ENCODE data around the gene OTULIN.

The OTULIN gene

DNA sequence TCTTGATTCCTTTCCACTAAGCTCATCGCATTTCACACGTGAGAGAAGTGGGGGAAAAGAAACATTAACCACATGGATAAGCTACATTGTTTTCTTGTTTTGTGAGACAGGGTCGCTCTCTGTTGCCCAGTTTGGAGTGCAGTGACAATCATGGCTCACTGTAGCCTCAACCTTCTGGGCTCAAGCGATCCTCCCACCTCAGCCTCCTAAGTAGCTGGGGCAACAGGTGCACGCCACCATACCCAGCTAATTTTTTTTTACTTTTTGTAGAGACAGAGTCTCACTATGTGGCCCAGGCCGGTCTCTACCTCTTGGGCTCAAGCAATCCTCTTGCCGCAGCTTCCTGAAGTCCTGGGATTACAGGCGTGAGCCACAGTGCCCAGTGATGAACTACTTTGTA is 2.8 kb downstream of the OTULIN start:
- Histone ChIP-seq H3K9me2 (replicated peaks; ENCODE audit: control insufficient read depth, low read length) (no peaks in the 10 kb centered on the region), H3K4me2 (ENCODE audit: low read length) (peak overlapping the region; percentile 92), H3K79me2 (ENCODE audit: control insufficient read depth, low read length) (peaks cover 92% of the 10 kb centered on the region), H3K27me3 (ENCODE audit: control insufficient read depth, low read length) (no peaks in the 10 kb centered on the region), H4K20me1 (ENCODE audit: control insufficient read depth, insufficient read depth, low read depth, low read length) (peaks cover 47% of the 10 kb centered on the region), H3K9me3 (ENCODE audit: control insufficient read depth, insufficient read depth, low read length) (no peaks in the 10 kb centered on the region), H3K36me3 (ENCODE audit: control insufficient read depth, low read length) (peaks cover 48% of the 10 kb centered on the region), H3K4me1 (ENCODE audit: control insufficient read depth, low read length) (peaks cover 88% of the 10 kb centered on the region), H3K4me3 (ENCODE audit: low read length) (peak overlapping the region; percentile 90), H3K27ac (ENCODE audit: low read depth, low read length) (no peak overlapping the region), H3F3A (ENCODE audit: control insufficient read depth, insufficient read depth) (peaks cover 23% of the 10 kb centered on the region; the same call in 1 of the 2 replicates)
- TF ChIP-seq, protein P1, sequence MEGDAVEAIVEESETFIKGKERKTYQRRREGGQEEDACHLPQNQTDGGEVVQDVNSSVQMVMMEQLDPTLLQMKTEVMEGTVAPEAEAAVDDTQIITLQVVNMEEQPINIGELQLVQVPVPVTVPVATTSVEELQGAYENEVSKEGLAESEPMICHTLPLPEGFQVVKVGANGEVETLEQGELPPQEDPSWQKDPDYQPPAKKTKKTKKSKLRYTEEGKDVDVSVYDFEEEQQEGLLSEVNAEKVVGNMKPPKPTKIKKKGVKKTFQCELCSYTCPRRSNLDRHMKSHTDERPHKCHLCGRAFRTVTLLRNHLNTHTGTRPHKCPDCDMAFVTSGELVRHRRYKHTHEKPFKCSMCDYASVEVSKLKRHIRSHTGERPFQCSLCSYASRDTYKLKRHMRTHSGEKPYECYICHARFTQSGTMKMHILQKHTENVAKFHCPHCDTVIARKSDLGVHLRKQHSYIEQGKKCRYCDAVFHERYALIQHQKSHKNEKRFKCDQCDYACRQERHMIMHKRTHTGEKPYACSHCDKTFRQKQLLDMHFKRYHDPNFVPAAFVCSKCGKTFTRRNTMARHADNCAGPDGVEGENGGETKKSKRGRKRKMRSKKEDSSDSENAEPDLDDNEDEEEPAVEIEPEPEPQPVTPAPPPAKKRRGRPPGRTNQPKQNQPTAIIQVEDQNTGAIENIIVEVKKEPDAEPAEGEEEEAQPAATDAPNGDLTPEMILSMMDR (IDR thresholded peaks at IDR 0.05; ENCODE audit: low read depth, low read length, poor library complexity, severe bottlenecking), result no peak
- no peak for TF ChIP-seq EZH2phosphoT487 (IDR thresholded peaks at IDR 0.05; ENCODE audit: borderline replicate concordance, low read length)

- Histone ChIP-seq H3K9me3 (ENCODE audit: control insufficient read depth, insufficient read depth, low read length) (no peaks in the 10 kb centered on the region), H3K4me1 (ENCODE audit: control insufficient read depth, low read length) (peaks cover 89% of the 10 kb centered on the region), H3K9me2 (replicated peaks; ENCODE audit: control insufficient read depth, low read length) (no peaks in the 10 kb centered on the region), H3K4me2 (ENCODE audit: low read length) (peak overlapping the region; percentile 92), H4K20me1 (ENCODE audit: control insufficient read depth, insufficient read depth, low read depth, low read length) (peaks cover 52% of the 10 kb centered on the region), H3K36me3 (ENCODE audit: control insufficient read depth, low read length) (peaks cover 44% of the 10 kb centered on the region), H3K4me3 (ENCODE audit: low read length) (peak overlapping the region; percentile 90), H3K79me2 (ENCODE audit: control insufficient read depth, low read length) (peaks cover 95% of the 10 kb centered on the region), H3F3A (ENCODE audit: control insufficient read depth, insufficient read depth) (peaks cover 23% of the 10 kb centered on the region; the same call in 1 of the 2 replicates), H3K27me3 (ENCODE audit: control insufficient read depth, low read length) (no peaks in the 10 kb centered on the region), H3K27ac (ENCODE audit: low read depth, low read length) (no peak overlapping the region)
- TF ChIP-seq, protein P1 (IDR thresholded peaks at IDR 0.05; ENCODE audit: low read depth, low read length, poor library complexity, severe bottlenecking), result no peak
- no peak for TF ChIP-seq EZH2phosphoT487 (IDR thresholded peaks at IDR 0.05; ENCODE audit: borderline replicate concordance, low read length)
Observed at GRCh38 chr5:14667770-14668169, 3.3 kb downstream of the OTULIN start.

DNA sequence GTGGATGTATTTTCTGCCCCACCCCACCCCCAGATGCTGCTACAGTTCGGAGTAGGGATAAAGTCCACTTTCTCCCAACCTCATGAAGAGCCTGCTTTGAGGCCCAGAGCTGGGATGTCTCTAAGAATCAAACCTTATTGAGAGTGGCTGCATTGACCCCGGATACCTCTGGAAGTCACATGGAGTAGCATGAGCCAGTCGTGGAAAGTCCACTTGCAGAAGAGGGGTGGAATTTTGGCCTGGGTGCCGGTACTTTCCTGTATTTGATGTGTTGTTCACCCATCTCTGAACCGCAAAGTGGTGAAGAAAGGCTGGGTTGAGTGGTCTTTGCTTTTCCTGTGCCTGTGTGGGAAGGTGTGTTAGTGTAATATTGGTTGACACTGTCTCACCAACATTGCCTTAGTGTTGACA is 3.7 kb downstream of the OTULIN start:
- H4K20me1 ChIP-seq (ENCODE audit: control insufficient read depth, insufficient read depth, low read depth, low read length), result peaks cover 53% of the 10 kb centered on the region
- peaks cover 42% of the 10 kb centered on the region for H3K36me3 ChIP-seq (ENCODE audit: control insufficient read depth, low read length)
- H3K27me3 ChIP-seq (ENCODE audit: control insufficient read depth, low read length), result no peaks in the 10 kb centered on the region
- no peaks in the 10 kb centered on the region for H3K9me2 ChIP-seq (replicated peaks; ENCODE audit: control insufficient read depth, low read length)
- H3K9me3 ChIP-seq (ENCODE audit: control insufficient read depth, insufficient read depth, low read length), result no peaks in the 10 kb centered on the region
- TF ChIP-seq EZH2phosphoT487 (IDR thresholded peaks at IDR 0.05; ENCODE audit: borderline replicate concordance, low read length), result no peak
- TF ChIP-seq, protein P1 (IDR thresholded peaks at IDR 0.05; ENCODE audit: low read depth, low read length, poor library complexity, severe bottlenecking), result no peak
- peaks cover 96% of the 10 kb centered on the region for H3K79me2 ChIP-seq (ENCODE audit: control insufficient read depth, low read length)
- no peak overlapping the region for H3K27ac ChIP-seq (ENCODE audit: low read depth, low read length)
- peak overlapping the region; percentile 90 for H3K4me3 ChIP-seq (ENCODE audit: low read length)
- peaks cover 23% of the 10 kb centered on the region; the same call in 1 of the 2 replicates for H3F3A ChIP-seq (ENCODE audit: control insufficient read depth, insufficient read depth)
- peak overlapping the region; percentile 92 for H3K4me2 ChIP-seq (ENCODE audit: low read length)
- peaks cover 89% of the 10 kb centered on the region for H3K4me1 ChIP-seq (ENCODE audit: control insufficient read depth, low read length)

Measured in DOHH2 (cell line).